ENCODE data around the gene NEK7.

DNA sequence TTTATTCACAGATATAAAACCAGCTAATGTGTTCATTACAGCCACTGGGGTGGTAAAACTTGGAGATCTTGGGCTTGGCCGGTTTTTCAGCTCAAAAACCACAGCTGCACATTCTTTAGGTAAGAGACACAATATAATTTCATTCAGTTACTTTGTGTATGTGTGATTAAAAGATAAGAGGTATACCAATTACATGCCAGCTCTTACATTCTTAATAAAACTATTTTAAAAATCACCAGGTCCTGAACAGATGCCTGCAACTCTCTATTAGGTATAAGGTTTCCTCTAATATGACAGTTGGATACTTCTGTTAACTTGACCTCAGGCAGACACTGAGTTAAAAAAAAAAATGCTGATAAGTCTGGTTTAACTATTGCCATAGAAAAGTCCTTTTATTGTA lies 122.1 kb downstream of the NEK7 start:
- TF ChIP-seq, protein P1, sequence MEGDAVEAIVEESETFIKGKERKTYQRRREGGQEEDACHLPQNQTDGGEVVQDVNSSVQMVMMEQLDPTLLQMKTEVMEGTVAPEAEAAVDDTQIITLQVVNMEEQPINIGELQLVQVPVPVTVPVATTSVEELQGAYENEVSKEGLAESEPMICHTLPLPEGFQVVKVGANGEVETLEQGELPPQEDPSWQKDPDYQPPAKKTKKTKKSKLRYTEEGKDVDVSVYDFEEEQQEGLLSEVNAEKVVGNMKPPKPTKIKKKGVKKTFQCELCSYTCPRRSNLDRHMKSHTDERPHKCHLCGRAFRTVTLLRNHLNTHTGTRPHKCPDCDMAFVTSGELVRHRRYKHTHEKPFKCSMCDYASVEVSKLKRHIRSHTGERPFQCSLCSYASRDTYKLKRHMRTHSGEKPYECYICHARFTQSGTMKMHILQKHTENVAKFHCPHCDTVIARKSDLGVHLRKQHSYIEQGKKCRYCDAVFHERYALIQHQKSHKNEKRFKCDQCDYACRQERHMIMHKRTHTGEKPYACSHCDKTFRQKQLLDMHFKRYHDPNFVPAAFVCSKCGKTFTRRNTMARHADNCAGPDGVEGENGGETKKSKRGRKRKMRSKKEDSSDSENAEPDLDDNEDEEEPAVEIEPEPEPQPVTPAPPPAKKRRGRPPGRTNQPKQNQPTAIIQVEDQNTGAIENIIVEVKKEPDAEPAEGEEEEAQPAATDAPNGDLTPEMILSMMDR (optimal IDR thresholded peaks at IDR 0.05 in 1 of 3, IDR thresholded peaks at IDR 0.05 in 1 of 3, conservative IDR thresholded peaks at IDR 0.05 in 1 of 3; ENCODE audit: extremely low read depth in 1 of 3, insufficient read depth in 2 of 3, low read length in 3 of 3) = no peak
- no peak for TF ChIP-seq EZH2 (IDR thresholded peaks at IDR 0.05; ENCODE audit: low read length)

Data from keratinocyte (primary cell).